Adrenal gland (tissue), 5 donors: Measurements from ENCODE around the gene PRODH.
"Not testable (repeated sequence)": the region's sequence is repeated elsewhere in the genome, so short reads cannot be mapped to it uniquely, and the experiment has no call there.

ENCODE experiments used
- POLR2A ChIP-seq, 2 donors: fragments of 450-650 bp; IDR thresholded peaks; one replicate each; pipeline ENCODE4 v1.6.1; 2017; ENCODE audit warnings: antibody characterized with exemption in 2 of 2, mild to moderate bottlenecking in 2 of 2, moderate library complexity in 1 of 2
- TF ChIP-seq, protein P1 (sequence below), 6 experiments: fragments of 450-650 bp in 4 of 6; fragments of 200-600 bp in 2 of 6; sonication (generic) in 1 of 6; IDR thresholded peaks; 1 replicate in 5 of 6; 2 replicates in 1 of 6; pipeline versions ENCODE4 v1.5.1 to v1.8.0; 2016 to 2021; ENCODE audit warnings: antibody characterized with exemption in 6 of 6, mild to moderate bottlenecking in 2 of 6, moderate library complexity in 1 of 6
- donor health status: DM: no; HTN: no; CAD: no.

DNA sequence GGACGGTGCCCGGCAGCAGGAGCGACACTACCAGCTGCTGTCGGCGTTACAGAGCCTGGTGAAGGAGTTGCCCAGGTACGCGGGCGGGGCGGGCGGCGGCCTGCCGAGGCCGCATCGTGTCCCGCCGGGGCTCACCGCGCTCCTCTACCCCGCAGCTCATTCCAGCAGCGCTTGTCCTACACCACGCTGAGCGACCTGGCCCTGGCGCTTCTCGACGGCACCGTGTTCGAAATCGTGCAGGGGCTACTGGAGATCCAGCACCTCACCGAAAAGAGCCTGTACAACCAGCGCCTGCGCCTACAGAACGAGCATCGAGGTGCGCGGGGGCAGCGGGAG, 29.7 kb downstream of the PRODH start:
- TF ChIP-seq, protein P1, sequence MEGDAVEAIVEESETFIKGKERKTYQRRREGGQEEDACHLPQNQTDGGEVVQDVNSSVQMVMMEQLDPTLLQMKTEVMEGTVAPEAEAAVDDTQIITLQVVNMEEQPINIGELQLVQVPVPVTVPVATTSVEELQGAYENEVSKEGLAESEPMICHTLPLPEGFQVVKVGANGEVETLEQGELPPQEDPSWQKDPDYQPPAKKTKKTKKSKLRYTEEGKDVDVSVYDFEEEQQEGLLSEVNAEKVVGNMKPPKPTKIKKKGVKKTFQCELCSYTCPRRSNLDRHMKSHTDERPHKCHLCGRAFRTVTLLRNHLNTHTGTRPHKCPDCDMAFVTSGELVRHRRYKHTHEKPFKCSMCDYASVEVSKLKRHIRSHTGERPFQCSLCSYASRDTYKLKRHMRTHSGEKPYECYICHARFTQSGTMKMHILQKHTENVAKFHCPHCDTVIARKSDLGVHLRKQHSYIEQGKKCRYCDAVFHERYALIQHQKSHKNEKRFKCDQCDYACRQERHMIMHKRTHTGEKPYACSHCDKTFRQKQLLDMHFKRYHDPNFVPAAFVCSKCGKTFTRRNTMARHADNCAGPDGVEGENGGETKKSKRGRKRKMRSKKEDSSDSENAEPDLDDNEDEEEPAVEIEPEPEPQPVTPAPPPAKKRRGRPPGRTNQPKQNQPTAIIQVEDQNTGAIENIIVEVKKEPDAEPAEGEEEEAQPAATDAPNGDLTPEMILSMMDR (IDR thresholded peaks at IDR 0.05), result not testable (repeated sequence)
- TF ChIP-seq POLR2A (IDR thresholded peaks at IDR 0.05), result not testable (repeated sequence)
